Panc1 (cell line): ENCODE data around the gene ARSG. TPM values are rescaled to one million over a fixed set of nuclear protein-coding genes. Genes with fewer than 3 reads are reported as not detected.

Source experiments
- ATAC-seq: fragments of 200-7000 bp; cut with Tn5 transposase; 2 replicates; pipeline ENCODE4 v1.9.1; 2020; ENCODE audit warnings: mild to moderate bottlenecking, moderate library complexity
- BruUV-seq: library from RNA; stranded (reverse); fragments of 400-500 nt; replicated peaks from 2 replicates; lab custom pipeline; 2021; lab: Mats Ljungman, UMichigan
- CTCF ChIA-PET: fragments of 300-600 bp; sonication (Branson Sonifier 250); formaldehyde crosslinking; loops from one replicate; lab custom pipeline; 2022; ENCODE audit warnings: antibody characterized with exemption; lab: Charles Lee
- POLR2A ChIA-PET: fragments of 300-600 bp; sonication (Branson Sonifier 250); formaldehyde crosslinking; loops from one replicate; lab custom pipeline; 2022; ENCODE audit warnings: antibody characterized with exemption; lab: Charles Lee
- DNase-seq: peaks from one replicate; pipeline ENCODE4 v3.0.0-alpha.2; 2010; ENCODE audit warnings: low read depth, low spot score
- H3K27ac ChIP-seq: 2 replicates; pipeline ENCODE4 v1.5.1; 2011; ENCODE audit warnings: mild to moderate bottlenecking, low read length, inconsistent platforms
- H3K27me3 ChIP-seq: fragments of 200-500 bp; sonication (Bioruptor generic); 2 replicates; pipeline ENCODE4 v1.6.0; 2014; ENCODE audit warnings: low read length, inconsistent platforms; ENCODE audit not compliant: control insufficient read depth, insufficient read depth
- H3K36me3 ChIP-seq: fragments of 200-500 bp; sonication (Bioruptor generic); 2 replicates; pipeline ENCODE4 v1.5.1; 2014; ENCODE audit warnings: inconsistent platforms, mild to moderate bottlenecking, low read length, moderate library complexity; ENCODE audit not compliant: control insufficient read depth, insufficient read depth
- H3K4me1 ChIP-seq: 2 replicates; pipeline ENCODE4 v1.5.1; 2011; ENCODE audit warnings: inconsistent platforms, mild to moderate bottlenecking, low read length, moderate library complexity; ENCODE audit not compliant: control insufficient read depth, insufficient read depth
- H3K4me3 ChIP-seq, 2 experiments: 2 replicates each; pipeline ENCODE4 v1.5.1; 2011 to 2012; ENCODE audit warnings: low read depth in 2 of 2, low read length in 2 of 2, mild to moderate bottlenecking in 2 of 2, inconsistent platforms in 1 of 2, moderate library complexity in 1 of 2
- H3K9me3 ChIP-seq: fragments of 200-500 bp; sonication (Bioruptor generic); 2 replicates; pipeline ENCODE4 v1.5.1; 2014; ENCODE audit warnings: low read depth, mild to moderate bottlenecking, inconsistent platforms, low read length, moderate library complexity; ENCODE audit not compliant: control insufficient read depth, insufficient read depth
- CTCF ChIP-seq: fragments of 450-650 bp; IDR thresholded peaks from 2 replicates; pipeline ENCODE4 v1.5.1; 2017; ENCODE audit warnings: mild to moderate bottlenecking
- POLR2AphosphoS5 ChIP-seq: IDR thresholded peaks from 2 replicates; pipeline ENCODE4 v1.6.1; 2012; ENCODE audit warnings: mild to moderate bottlenecking, low read depth, low read length, moderate library complexity
- SIN3A ChIP-seq: IDR thresholded peaks from 2 replicates; pipeline ENCODE4 v1.6.1; 2012; ENCODE audit warnings: low read depth, mild to moderate bottlenecking, low read length, moderate library complexity, borderline replicate concordance; ENCODE audit not compliant: insufficient read depth
- TCF7L2 ChIP-seq: IDR thresholded peaks from 2 replicates; pipeline ENCODE4 v1.6.1; 2011; ENCODE audit warnings: mild to moderate bottlenecking, low read depth, low read length, inconsistent platforms
- in situ Hi-C: cut with HindIII; loops from 2 replicates; pipeline ENCODE4 v1.10.0; 2016; ENCODE audit warnings: low sequenced_read_pairs, low pct_unique_long_range_greater_than_20kb
- intact Hi-C: fragments of 100-400 bp; cut with micrococcal nuclease; formaldehyde crosslinking; loops from one replicate; pipeline ENCODE4 v1.10.0; 2022; ENCODE audit not compliant: unreplicated experiment
- total RNA-seq: library from RNA; stranded (reverse); gene quantifications from one replicate; pipeline ENCODE4 v1.2.1, GENCODE V29; 2021; ENCODE audit not compliant: unreplicated experiment
- TF ChIP-seq, protein P1 (sequence below), 2 experiments: IDR thresholded peaks; 2 replicates each; pipeline ENCODE4 v1.6.1; 2011 to 2012; ENCODE audit warnings: low read depth in 2 of 2, control low read depth in 1 of 2, low read length in 1 of 2, mild to moderate bottlenecking in 1 of 2, moderate library complexity in 1 of 2; ENCODE audit not compliant: insufficient read depth in 1 of 2

Gene ARSG
- total RNA-seq, 1 experiment from 2014 or later: 2.3 TPM

DNA sequence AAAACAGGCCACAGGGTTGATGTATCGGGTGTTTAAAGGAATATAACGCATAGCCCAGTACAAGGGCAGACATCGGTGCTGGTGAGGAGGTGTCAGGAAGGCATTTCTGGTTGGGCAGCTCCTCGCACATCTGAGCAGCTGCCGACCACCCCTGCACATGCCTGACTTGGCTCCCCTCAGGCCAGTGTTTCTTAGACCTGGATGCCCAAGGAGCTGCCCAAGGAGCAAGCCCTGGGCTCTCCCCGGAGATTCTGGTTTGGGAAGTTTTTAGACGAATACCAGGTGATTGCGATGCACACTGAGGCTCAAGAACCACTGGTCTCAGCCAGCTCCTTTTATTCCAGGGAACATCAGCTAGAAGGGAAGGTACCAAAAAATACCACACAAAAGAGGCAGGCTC is 154.4 kb downstream of the ARSG start:
- Histone ChIP-seq H3K27ac (no peak overlapping the region), H3K36me3 (no peaks in the 10 kb centered on the region), H3K4me1 (no peaks in the 10 kb centered on the region), H3K27me3 (no peaks in the 10 kb centered on the region), H3K9me3 (no peaks in the 10 kb centered on the region), H3K4me3 (no peak overlapping the region)
- in situ Hi-C loops (no loop called here), intact Hi-C loops (no loop called here)
- no peak for ATAC-seq
- ChIA-PET CTCF (no interaction called here), POLR2A (no interaction called here)
- no peak for DNase-seq
- TF ChIP-seq POLR2AphosphoS5: no peak
- TF ChIP-seq CTCF: no peak
- no peak for TF ChIP-seq SIN3A
- TF ChIP-seq TCF7L2: no peak
- TF ChIP-seq, protein P1, sequence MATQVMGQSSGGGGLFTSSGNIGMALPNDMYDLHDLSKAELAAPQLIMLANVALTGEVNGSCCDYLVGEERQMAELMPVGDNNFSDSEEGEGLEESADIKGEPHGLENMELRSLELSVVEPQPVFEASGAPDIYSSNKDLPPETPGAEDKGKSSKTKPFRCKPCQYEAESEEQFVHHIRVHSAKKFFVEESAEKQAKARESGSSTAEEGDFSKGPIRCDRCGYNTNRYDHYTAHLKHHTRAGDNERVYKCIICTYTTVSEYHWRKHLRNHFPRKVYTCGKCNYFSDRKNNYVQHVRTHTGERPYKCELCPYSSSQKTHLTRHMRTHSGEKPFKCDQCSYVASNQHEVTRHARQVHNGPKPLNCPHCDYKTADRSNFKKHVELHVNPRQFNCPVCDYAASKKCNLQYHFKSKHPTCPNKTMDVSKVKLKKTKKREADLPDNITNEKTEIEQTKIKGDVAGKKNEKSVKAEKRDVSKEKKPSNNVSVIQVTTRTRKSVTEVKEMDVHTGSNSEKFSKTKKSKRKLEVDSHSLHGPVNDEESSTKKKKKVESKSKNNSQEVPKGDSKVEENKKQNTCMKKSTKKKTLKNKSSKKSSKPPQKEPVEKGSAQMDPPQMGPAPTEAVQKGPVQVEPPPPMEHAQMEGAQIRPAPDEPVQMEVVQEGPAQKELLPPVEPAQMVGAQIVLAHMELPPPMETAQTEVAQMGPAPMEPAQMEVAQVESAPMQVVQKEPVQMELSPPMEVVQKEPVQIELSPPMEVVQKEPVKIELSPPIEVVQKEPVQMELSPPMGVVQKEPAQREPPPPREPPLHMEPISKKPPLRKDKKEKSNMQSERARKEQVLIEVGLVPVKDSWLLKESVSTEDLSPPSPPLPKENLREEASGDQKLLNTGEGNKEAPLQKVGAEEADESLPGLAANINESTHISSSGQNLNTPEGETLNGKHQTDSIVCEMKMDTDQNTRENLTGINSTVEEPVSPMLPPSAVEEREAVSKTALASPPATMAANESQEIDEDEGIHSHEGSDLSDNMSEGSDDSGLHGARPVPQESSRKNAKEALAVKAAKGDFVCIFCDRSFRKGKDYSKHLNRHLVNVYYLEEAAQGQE (IDR thresholded peaks at IDR 0.05; ENCODE audit: insufficient read depth in 1 of 2, low read depth in 2 of 2, low read length in 1 of 2): no peak
- BruUV-seq: no TSS peak

DNA sequence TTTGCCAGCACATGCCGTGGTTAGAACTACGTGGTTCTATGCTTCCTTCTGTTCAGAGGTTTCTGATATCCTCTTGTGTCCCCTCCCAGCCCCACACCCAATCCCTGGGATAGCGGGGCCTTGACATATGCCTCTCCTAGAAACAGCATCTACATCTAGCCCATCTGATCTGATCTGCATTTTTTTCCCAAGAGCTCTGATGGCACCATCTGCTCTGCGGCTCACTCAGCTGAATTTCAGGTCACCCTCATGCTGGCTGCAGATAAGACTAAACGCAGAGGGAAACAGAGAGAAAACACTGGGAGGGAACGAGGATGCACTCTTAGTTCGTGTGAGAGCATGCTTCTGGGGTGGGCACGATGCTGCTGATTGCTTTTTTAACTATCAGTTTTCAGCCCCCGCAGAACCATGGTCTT is 155.3 kb downstream of the ARSG start:
- BruUV-seq: no TSS peak
- POLR2A ChIA-PET: no interaction called here
- CTCF ChIA-PET: no interaction called here
- DNase-seq (no peak), ATAC-seq (no peak)
- Histone ChIP-seq H3K4me1 (no peaks in the 10 kb centered on the region), H3K9me3 (no peaks in the 10 kb centered on the region), H3K4me3 (no peak overlapping the region), H3K27ac (no peak overlapping the region), H3K36me3 (no peaks in the 10 kb centered on the region), H3K27me3 (no peaks in the 10 kb centered on the region)
- intact Hi-C loops (no loop called here), in situ Hi-C loops (no loop called here)
- TF ChIP-seq POLR2AphosphoS5: no peak

GRCh38 chr17:68449021-68449739 is 157.9 kb downstream of the ARSG start:
- H3K27ac ChIP-seq: no peak overlapping the region
- H3K9me3 ChIP-seq: no peaks in the 10 kb centered on the region
- no peaks in the 10 kb centered on the region for H3K4me1 ChIP-seq
- DNase-seq (no peak), ATAC-seq (no peak)
- in situ Hi-C loops: no loop called here
- POLR2A ChIA-PET: no interaction called here
- TF ChIP-seq TCF7L2: no peak
- TF ChIP-seq, protein P1 (IDR thresholded peaks at IDR 0.05; ENCODE audit: insufficient read depth in 1 of 2, low read depth in 2 of 2, low read length in 1 of 2): no peak
- H3K36me3 ChIP-seq: no peaks in the 10 kb centered on the region
- H3K27me3 ChIP-seq: no peaks in the 10 kb centered on the region
- intact Hi-C loops: no loop called here
- H3K4me3 ChIP-seq: no peak overlapping the region
- BruUV-seq: no TSS peak
- CTCF ChIA-PET: no interaction called here
